HepG2 (cell line): ENCODE data around the gene STRADA. TPM values are rescaled to one million over a fixed set of nuclear protein-coding genes. Genes with fewer than 3 reads are reported as not detected.

Source experiments
- CBX2 ChIP-seq, 2 experiments: fragments of 200-600 bp in 1 of 2; sonication (generic); formaldehyde crosslinking in 1 of 2; IDR thresholded peaks; 2 replicates each; pipeline versions ENCODE4 v1.7.0 to v1.8.1; 2018 to 2022; ENCODE audit warnings: low read depth in 2 of 2, low read length in 1 of 2, mild to moderate bottlenecking in 1 of 2, missing genetic modification reagents in 1 of 2
- FOSL1 ChIP-seq: sonication (generic); formaldehyde crosslinking; IDR thresholded peaks from 2 replicates; pipeline ENCODE4 v1.9.0; 2021; ENCODE audit warnings: missing genetic modification reagents, borderline replicate concordance
- IKZF1 ChIP-seq: fragments of 450-650 bp; IDR thresholded peaks from 2 replicates; pipeline ENCODE4 v1.7.1; 2016
- MBNL3 ChIP-seq: fragments of 250-450 bp; sonication (Bioruptor Pico); conservative IDR thresholded peaks from 2 replicates; pipeline ENCODE4 v1.8.0; 2022; ENCODE audit warnings: mild to moderate bottlenecking, inconsistent platforms
- MED1 ChIP-seq: sonication (generic); formaldehyde crosslinking; IDR thresholded peaks from 2 replicates; pipeline ENCODE4 v1.4.0; 2020; ENCODE audit warnings: missing genetic modification reagents
- MIER3 ChIP-seq: IDR thresholded peaks from 2 replicates; pipeline ENCODE4 v1.6.1; 2016; ENCODE audit warnings: missing compliant biosample characterization, borderline replicate concordance
- PAX8 ChIP-seq: sonication (generic); formaldehyde crosslinking; IDR thresholded peaks from 2 replicates; pipeline ENCODE4 v1.8.0; 2022; ENCODE audit warnings: mild to moderate bottlenecking, missing genetic modification reagents, borderline replicate concordance
- SMAD9 ChIP-seq: sonication (generic); formaldehyde crosslinking; IDR thresholded peaks from 2 replicates; pipeline ENCODE4 v1.5.1; 2020; ENCODE audit warnings: mild to moderate bottlenecking, missing genetic modification reagents
- SNAPC2 ChIP-seq: sonication (generic); formaldehyde crosslinking; IDR thresholded peaks from 2 replicates; pipeline ENCODE4 v1.8.1; 2022; ENCODE audit warnings: mild to moderate bottlenecking, missing genetic modification reagents
- SRSF1 ChIP-seq: fragments of 200-400 bp; formaldehyde crosslinking; optimal IDR thresholded peaks from 2 replicates; pipeline ENCODE3; 2017; ENCODE audit warnings: mild to moderate bottlenecking, low read depth, low read length, moderate library complexity
- TCF7L2 ChIP-seq: IDR thresholded peaks from 2 replicates; pipeline ENCODE4 v1.6.1; 2011; ENCODE audit warnings: mild to moderate bottlenecking, low read depth, low read length, moderate library complexity
- ZBTB20 ChIP-seq: sonication (generic); formaldehyde crosslinking; IDR thresholded peaks from 2 replicates; pipeline ENCODE4 v1.8.1; 2023; ENCODE audit warnings: missing genetic modification reagents, low read depth, mild to moderate bottlenecking, borderline replicate concordance
- ZBTB3 ChIP-seq: sonication (generic); formaldehyde crosslinking; IDR thresholded peaks from 2 replicates; pipeline ENCODE4 v1.4.0; 2020; ENCODE audit warnings: low read depth, mild to moderate bottlenecking, moderate library complexity, missing genetic modification reagents, borderline replicate concordance
- ZMAT5 ChIP-seq: sonication (generic); formaldehyde crosslinking; IDR thresholded peaks from 2 replicates; pipeline ENCODE4 v1.5.0; 2020; ENCODE audit warnings: mild to moderate bottlenecking, low read depth, missing genetic modification reagents, borderline replicate concordance
- ZNF12 ChIP-seq: sonication (generic); formaldehyde crosslinking; IDR thresholded peaks from 2 replicates; pipeline ENCODE4 v1.5.0; 2020; ENCODE audit warnings: missing genetic modification reagents
- ZNF121 ChIP-seq: sonication (generic); formaldehyde crosslinking; IDR thresholded peaks from 2 replicates; pipeline ENCODE4 v1.5.0; 2020; ENCODE audit warnings: mild to moderate bottlenecking, missing genetic modification reagents
- ZNF138 ChIP-seq: sonication (generic); formaldehyde crosslinking; IDR thresholded peaks from 2 replicates; pipeline ENCODE4 v1.5.0; 2020; ENCODE audit warnings: mild to moderate bottlenecking, low read depth, missing genetic modification reagents
- ZNF543 ChIP-seq: sonication (generic); formaldehyde crosslinking; IDR thresholded peaks from 2 replicates; pipeline ENCODE4 v1.4.0; 2020; ENCODE audit warnings: mild to moderate bottlenecking, missing genetic modification reagents
- ZNF691 ChIP-seq: sonication (generic); formaldehyde crosslinking; IDR thresholded peaks from 2 replicates; pipeline ENCODE4 v1.4.0; 2020; ENCODE audit warnings: missing genetic modification reagents, low read depth, mild to moderate bottlenecking, borderline replicate concordance
- ZNF768 ChIP-seq: sonication (generic); formaldehyde crosslinking; IDR thresholded peaks from 2 replicates; pipeline ENCODE4 v1.4.0; 2020; ENCODE audit warnings: missing genetic modification reagents
- polyA plus RNA-seq, 8 experiments: library from polyadenylated mRNA; depleted of rRNA in 3 of 8; stranded (reverse) in 7 of 8; unstranded in 1 of 8; fragments of >200 nt; fragmentation: Illumina TruSeq in 4 of 8; extraction: Trizol in 4 of 8; gene quantifications; 2 replicates each; pipeline versions ENCODE4 v1.2.1 to v1.2.3, GENCODE V29; 2011 to 2016; ENCODE audit warnings: low read depth in 4 of 8, missing spikeins in 1 of 8, mixed read lengths in 1 of 8; ENCODE audit not compliant: insufficient read depth in 1 of 8
- total RNA-seq, 5 experiments: library from RNA; depleted of rRNA; stranded (reverse); fragments of >200 nt; fragmentation: Illumina TruSeq; extraction: Trizol; gene quantifications; 2 replicates each; pipeline ENCODE4 v1.2.3, GENCODE V29; 2016; ENCODE audit warnings: low read depth in 1 of 5
- TF ChIP-seq, protein P1 (sequence below): sonication (generic); formaldehyde crosslinking; IDR thresholded peaks from 2 replicates; pipeline ENCODE4 v1.9.0; 2021; ENCODE audit warnings: missing genetic modification reagents, mild to moderate bottlenecking, borderline replicate concordance
- TF ChIP-seq, protein P2 (sequence below): sonication (generic); formaldehyde crosslinking; IDR thresholded peaks from 2 replicates; pipeline ENCODE4 v1.4.0; 2020; ENCODE audit warnings: mild to moderate bottlenecking, missing genetic modification reagents
- TF ChIP-seq, protein P3 (sequence below): sonication (generic); formaldehyde crosslinking; conservative IDR thresholded peaks from 2 replicates; pipeline ENCODE4 v1.4.0; 2020; ENCODE audit warnings: missing genetic modification reagents

STRADA gene
- total and polyA plus RNA-seq, 2 of the 13 experiments (the other 11 are each of a cell fraction or from before 2014, with no cell fraction given): 17.6 to 17.9 TPM

DNA sequence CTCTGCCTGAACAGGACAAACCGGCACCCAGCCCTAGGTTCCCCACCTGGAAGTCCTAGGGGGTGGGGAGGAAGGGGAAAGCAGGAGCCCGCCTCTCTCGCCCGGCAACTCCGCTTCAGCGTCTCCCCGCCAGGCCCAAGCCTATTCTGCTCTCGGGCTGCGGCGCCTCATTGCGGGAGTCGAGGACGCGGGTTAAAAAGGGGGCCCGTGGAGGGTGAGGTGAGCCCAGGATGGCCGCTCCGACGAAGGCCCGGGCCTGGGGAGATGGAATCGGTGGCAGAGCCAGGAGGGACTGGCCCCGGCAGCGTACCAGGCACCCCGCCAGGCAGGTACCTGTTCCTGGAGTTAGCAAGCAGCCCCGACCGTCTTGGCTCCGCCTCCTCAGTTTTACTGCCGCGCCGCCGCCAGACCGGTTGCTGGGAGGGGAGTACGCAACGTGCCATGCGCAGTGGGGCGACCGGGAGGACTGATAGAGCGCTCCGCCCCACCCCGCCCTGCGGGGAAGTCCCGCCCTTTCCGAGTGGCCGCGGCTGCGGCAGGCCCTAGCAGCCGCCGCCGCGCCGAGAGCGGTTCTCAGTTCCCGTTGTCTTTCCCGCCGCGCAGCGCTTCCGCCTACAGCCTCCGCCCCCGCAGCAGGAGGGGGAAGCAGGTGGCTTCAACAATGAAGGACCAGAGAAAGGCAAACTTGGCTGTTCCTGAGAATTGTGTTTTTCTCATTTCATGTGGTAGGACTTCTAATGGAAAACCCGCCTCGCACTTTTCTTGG, at the start of gene STRADA (continued):
- peak; percentile 6; the same call in 1 of the 2 replicates for TF ChIP-seq ZNF691 (CRISPR knock-in tag)
- TF ChIP-seq MBNL3 (CRISPR knock-in tag): no peak
- TF ChIP-seq ZNF121 (CRISPR knock-in tag): peak; percentile 82
- peak; percentile 28; the same call in 1 of the 2 replicates for TF ChIP-seq ZNF138 (CRISPR knock-in tag)
- no peak for TF ChIP-seq PAX8 (CRISPR knock-in tag)
- TF ChIP-seq ZBTB3 (CRISPR knock-in tag): 0 out of 2 replicates have a peak, but pooled peaks have one; percentile 47
- TF ChIP-seq ZNF12 (CRISPR knock-in tag): peak; percentile 5; the same call in 1 of the 2 replicates
- peak; percentile 90 for TF ChIP-seq SNAPC2
- TF ChIP-seq ZNF543: peak; percentile 77
- no peak for TF ChIP-seq CBX2 (IDR thresholded peaks at IDR 0.05; ENCODE audit: low read depth, low read length)
- TF ChIP-seq CBX2 (CRISPR knock-in tag; IDR thresholded peaks at IDR 0.05; ENCODE audit: low read depth): 0 out of 2 replicates have a peak, but pooled peaks have one; percentile 34
- TF ChIP-seq MED1 (CRISPR knock-in tag): peak; percentile 66
- no peak for TF ChIP-seq FOSL1
- peak; percentile 80; the same call in 1 of the 2 replicates for TF ChIP-seq ZNF768 (CRISPR knock-in tag)
- TF ChIP-seq, protein P1, sequence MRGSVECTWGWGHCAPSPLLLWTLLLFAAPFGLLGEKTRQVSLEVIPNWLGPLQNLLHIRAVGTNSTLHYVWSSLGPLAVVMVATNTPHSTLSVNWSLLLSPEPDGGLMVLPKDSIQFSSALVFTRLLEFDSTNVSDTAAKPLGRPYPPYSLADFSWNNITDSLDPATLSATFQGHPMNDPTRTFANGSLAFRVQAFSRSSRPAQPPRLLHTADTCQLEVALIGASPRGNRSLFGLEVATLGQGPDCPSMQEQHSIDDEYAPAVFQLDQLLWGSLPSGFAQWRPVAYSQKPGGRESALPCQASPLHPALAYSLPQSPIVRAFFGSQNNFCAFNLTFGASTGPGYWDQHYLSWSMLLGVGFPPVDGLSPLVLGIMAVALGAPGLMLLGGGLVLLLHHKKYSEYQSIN (CRISPR knock-in tag): no peak
- TF ChIP-seq, protein P2, sequence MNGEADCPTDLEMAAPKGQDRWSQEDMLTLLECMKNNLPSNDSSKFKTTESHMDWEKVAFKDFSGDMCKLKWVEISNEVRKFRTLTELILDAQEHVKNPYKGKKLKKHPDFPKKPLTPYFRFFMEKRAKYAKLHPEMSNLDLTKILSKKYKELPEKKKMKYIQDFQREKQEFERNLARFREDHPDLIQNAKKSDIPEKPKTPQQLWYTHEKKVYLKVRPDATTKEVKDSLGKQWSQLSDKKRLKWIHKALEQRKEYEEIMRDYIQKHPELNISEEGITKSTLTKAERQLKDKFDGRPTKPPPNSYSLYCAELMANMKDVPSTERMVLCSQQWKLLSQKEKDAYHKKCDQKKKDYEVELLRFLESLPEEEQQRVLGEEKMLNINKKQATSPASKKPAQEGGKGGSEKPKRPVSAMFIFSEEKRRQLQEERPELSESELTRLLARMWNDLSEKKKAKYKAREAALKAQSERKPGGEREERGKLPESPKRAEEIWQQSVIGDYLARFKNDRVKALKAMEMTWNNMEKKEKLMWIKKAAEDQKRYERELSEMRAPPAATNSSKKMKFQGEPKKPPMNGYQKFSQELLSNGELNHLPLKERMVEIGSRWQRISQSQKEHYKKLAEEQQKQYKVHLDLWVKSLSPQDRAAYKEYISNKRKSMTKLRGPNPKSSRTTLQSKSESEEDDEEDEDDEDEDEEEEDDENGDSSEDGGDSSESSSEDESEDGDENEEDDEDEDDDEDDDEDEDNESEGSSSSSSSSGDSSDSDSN: peak; percentile 90
- TF ChIP-seq, protein P3, sequence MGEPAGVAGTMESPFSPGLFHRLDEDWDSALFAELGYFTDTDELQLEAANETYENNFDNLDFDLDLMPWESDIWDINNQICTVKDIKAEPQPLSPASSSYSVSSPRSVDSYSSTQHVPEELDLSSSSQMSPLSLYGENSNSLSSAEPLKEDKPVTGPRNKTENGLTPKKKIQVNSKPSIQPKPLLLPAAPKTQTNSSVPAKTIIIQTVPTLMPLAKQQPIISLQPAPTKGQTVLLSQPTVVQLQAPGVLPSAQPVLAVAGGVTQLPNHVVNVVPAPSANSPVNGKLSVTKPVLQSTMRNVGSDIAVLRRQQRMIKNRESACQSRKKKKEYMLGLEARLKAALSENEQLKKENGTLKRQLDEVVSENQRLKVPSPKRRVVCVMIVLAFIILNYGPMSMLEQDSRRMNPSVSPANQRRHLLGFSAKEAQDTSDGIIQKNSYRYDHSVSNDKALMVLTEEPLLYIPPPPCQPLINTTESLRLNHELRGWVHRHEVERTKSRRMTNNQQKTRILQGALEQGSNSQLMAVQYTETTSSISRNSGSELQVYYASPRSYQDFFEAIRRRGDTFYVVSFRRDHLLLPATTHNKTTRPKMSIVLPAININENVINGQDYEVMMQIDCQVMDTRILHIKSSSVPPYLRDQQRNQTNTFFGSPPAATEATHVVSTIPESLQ (CRISPR knock-in tag): no peak
- TF ChIP-seq ZBTB20 (CRISPR knock-in tag): peak; percentile 1
- TF ChIP-seq SRSF1: peak; percentile 59
- TF ChIP-seq ZMAT5: no peak
- peak; percentile 29; the same call in 1 of the 2 replicates for TF ChIP-seq MIER3 (CRISPR knock-in tag)
- TF ChIP-seq IKZF1: no peak
- no peak for TF ChIP-seq TCF7L2
- TF ChIP-seq SMAD9 (CRISPR knock-in tag): no peak
